ENCODE data around the gene BTBD8. TPM values are rescaled to one million over a fixed set of nuclear protein-coding genes. Genes with fewer than 3 reads are reported as not detected.
"Not testable (repeated sequence)": the region's sequence is repeated elsewhere in the genome, so short reads cannot be mapped to it uniquely, and the experiment has no call there.

Gene BTBD8
- 2.1 TPM for total RNA-seq
- long read RNA-seq, partial matches to known transcripts: 1 of 2 reads
- long read RNA-seq, other reads (novel, unspliced or antisense): 1 of 2 reads

GRCh38 chr1:92080128-92080985 is at the start of gene BTBD8:
Gene BTBD8 (plus strand): TSS chr1:92080345. CDS start chr1:92080572, 227 bp downstream.
- DNase-seq (ENCODE audit: low spot score): peak; percentile 91

- no peak for DNase-seq (ENCODE audit: low spot score)
Measured at GRCh38 chr1:92030656-92031107, 49.5 kb upstream of the BTBD8 start.

- no peak for DNase-seq (ENCODE audit: low spot score)
Measured at GRCh38 chr1:92031281-92032110, 48.6 kb upstream of the BTBD8 start.

GRCh38 chr1:92037400-92037799 is 42.7 kb upstream of the BTBD8 start:
- DNase-seq (ENCODE audit: low spot score): no peak

GRCh38 chr1:92038695-92039346 is 41.3 kb upstream of the BTBD8 start:
- DNase-seq (ENCODE audit: low spot score): no peak

- DNase-seq (ENCODE audit: low spot score): no peak
Measured at GRCh38 chr1:92040971-92041370, 39.2 kb upstream of the BTBD8 start.

GRCh38 chr1:92043621-92044020 is 36.5 kb upstream of the BTBD8 start:
- DNase-seq (ENCODE audit: low spot score): no peak

GRCh38 chr1:92045766-92046495 is 34.2 kb upstream of the BTBD8 start:
- no peak for DNase-seq (ENCODE audit: low spot score)

GRCh38 chr1:92051948-92052347 is 28.2 kb upstream of the BTBD8 start:
- DNase-seq (ENCODE audit: low spot score): no peak

- no peak for DNase-seq (ENCODE audit: low spot score)
Measured at GRCh38 chr1:92065042-92065441, 15.1 kb upstream of the BTBD8 start.

- DNase-seq (ENCODE audit: low spot score): no peak
Measured at GRCh38 chr1:92066321-92066720, 13.8 kb upstream of the BTBD8 start.

- no peak for DNase-seq (ENCODE audit: low spot score)
Measured at GRCh38 chr1:92070892-92071291, 9.3 kb upstream of the BTBD8 start.

- not testable (repeated sequence) for DNase-seq (ENCODE audit: low spot score)
Measured at GRCh38 chr1:92074446-92074845, 5.7 kb upstream of the BTBD8 start.

GRCh38 chr1:92075311-92075710 is 4.8 kb upstream of the BTBD8 start, which contains the start of gene SETSIP:
Gene SETSIP (minus strand): TSS chr1:92075411. CDS start chr1:92075411, 0 bp downstream.
- no peak for DNase-seq (ENCODE audit: low spot score)

GRCh38 chr1:92076363-92076762 is 3.8 kb upstream of the BTBD8 start:
- no peak for DNase-seq (ENCODE audit: low spot score)

- DNase-seq (ENCODE audit: low spot score): not testable (repeated sequence)
Measured at GRCh38 chr1:92078077-92078476, 2.1 kb upstream of the BTBD8 start.

- no peak for DNase-seq (ENCODE audit: low spot score)
Measured at GRCh38 chr1:92079441-92079840, 704 bp upstream of the BTBD8 start.

GRCh38 chr1:92081031-92081430 is 886 bp downstream of the BTBD8 start:
- no peak for DNase-seq (ENCODE audit: low spot score)

GRCh38 chr1:92084651-92085050 is 4.5 kb downstream of the BTBD8 start:
- DNase-seq (ENCODE audit: low spot score): no peak

- no peak for DNase-seq (ENCODE audit: low spot score)
Measured at GRCh38 chr1:92085727-92086126, 5.6 kb downstream of the BTBD8 start.

- no peak for DNase-seq (ENCODE audit: low spot score)
Measured at GRCh38 chr1:92087542-92087941, 7.4 kb downstream of the BTBD8 start.

Measured in mesenteric fat pad (tissue), 1 donor.